GM04504 (cell line): ENCODE data around the gene NLK.
"Not testable (repeated sequence)": the region's sequence is repeated elsewhere in the genome, so short reads cannot be mapped to it uniquely, and the experiment has no call there.

Experiments used
- DNase-seq: peaks from one replicate; pipeline ENCODE4 v3.0.0-alpha.2; 2012; ENCODE audit warnings: low read depth

Gene NLK

DNA sequence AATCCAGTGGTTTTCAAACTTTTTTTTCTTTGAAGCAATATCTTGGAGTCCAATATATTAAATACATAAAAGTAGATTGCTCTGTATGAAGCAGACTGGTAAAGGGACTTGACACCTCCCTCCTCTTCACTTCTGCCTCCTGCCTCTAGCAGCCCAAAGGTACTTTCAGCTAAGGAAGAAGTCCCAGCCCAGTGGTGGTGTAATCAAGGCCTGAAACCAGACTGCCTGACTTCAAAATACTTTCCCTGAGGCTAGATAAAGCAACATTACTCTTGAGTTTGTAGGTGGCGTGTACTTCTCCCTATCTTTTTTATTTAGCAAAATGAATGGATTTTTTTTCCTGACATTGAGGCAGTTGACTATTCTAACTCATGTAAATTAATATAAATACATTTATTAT lies 154.2 kb downstream of the NLK start:
- no peak for DNase-seq

DNA sequence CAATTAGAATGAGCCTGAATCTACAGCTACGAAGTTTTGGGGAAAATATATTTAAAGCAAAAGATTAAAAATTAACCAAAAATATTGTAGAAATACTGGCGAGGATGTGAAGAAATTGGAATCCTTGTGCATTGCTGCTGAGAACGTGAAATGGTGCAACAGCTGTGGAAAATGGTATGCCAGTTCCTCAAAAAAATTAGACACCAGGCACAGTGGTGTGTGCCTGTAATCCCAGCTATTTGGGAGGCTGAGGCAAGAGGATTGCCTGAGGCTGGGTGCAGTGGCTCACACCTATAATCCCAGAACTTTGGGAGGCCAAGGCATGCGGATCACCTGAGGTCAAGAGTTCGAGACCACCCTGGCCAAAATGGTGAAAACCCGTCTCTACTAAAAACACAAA lies 156.6 kb downstream of the NLK start:
- DNase-seq, result no peak

DNA sequence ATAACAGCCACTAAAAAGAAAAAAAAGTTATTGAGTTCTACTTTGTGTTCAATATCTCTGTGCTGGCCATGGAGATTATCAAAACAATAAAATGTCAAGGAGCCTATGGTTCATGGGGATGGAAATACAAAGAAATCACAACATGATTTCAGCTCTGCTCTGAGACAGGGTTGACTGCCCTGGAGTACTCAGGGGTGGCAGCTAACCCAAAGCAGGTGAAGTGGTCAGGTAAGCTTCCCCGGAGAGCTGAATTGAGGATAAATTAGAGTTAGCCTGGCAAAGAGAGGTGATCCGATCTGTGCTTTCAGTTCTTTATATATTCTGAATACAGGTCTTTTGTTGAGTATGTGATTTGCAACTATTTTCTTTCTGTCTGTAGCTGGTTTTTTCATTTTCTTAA lies 157.3 kb downstream of the NLK start:
- DNase-seq, result no peak

DNA sequence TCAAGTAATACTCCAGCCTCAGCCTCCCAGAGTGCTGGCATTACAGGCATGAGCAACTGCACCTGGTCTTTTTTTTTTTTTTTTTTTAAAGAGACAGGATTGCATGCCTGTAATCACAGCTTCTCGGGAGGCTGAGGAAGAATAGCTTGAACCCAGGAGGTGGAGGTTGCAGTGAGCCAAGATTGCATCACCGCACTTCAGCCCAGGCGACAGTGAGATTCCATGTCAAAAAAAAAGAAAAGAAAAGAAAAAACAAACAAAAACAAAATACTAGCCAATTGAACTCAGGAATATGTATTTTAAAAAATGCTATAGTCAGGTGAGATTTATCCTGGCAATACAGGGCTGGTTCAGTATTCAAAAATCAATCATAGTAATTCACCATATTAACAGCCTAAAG lies 158.8 kb downstream of the NLK start:
- DNase-seq, result no peak

DNA sequence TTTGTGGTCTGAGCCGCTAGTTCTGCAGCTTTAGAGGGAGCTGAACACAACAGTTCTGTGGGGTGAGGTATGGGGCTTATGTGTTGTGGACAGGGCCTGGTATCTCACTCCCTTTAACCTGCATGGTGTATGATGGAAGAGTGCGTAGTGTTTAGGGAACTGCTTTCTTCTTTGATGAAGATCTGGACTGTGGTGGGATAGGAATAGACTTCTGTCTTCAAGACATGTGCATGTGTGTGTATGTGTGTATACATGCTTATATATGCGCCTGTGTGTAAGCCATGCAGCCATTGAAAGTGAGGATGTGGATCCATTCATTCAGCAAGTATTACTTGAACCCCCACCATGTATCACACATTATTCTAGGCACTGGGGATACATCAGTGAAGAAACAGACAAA lies 161.8 kb downstream of the NLK start:
- no peak for DNase-seq

DNA sequence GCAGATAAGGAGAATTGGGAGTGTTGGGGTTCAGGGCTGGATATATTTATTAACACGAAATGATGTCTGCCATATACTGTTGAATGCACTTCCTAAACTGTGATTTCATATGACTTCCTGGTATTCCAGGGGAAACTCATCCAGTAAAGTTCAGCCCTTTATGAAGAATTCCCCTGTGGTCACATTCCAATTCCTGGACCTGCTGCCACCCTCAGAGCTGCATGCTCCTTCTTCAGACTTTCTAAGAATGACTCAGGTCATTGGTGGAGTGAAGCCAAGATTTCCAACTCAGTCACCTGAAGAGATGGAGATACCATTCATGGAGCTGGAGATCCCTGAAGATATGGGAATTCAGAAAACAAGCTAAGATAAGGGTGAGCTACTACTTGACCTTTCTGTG lies 162.3 kb downstream of the NLK start:
- no peak for DNase-seq

DNA sequence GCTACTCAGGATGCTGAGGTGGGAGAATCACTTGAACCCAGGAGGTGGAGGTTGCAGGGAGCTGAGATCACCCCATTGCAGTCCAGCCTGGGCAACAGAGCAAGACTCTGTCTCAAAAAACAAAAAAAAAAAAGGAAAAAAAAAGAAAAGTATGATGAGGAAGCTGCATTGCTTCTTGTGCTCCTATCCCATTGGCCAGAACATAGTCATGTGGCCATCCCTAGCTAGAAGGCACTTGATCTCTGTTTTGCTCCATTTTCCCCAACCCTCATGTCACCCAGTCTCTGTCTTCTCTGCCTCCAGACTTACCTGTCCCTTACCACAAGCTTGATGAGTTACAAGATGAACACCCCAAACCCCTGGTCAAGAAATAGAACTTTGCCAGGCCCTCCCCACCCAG lies 163.8 kb downstream of the NLK start:
- DNase-seq, result no peak

DNA sequence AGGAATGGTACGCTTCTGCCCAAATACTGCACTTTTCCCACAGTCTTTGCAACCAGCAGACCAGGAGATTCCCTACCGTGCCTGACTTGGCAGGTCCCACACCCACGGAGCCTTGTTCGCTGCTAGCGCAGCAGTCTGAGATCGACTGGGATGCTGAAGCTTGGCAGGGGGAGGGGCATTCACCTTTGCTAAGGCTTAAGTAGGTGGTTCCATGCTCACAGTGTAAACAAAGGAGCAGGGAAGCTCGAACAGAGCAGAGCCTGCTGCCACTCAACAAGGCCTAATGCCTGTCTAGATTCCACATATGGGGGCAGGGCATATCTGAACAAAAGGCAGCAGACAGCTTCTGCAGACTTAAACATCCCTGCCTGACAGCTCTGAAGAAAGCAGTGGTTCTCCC lies 169.3 kb downstream of the NLK start:
- no peak for DNase-seq

DNA sequence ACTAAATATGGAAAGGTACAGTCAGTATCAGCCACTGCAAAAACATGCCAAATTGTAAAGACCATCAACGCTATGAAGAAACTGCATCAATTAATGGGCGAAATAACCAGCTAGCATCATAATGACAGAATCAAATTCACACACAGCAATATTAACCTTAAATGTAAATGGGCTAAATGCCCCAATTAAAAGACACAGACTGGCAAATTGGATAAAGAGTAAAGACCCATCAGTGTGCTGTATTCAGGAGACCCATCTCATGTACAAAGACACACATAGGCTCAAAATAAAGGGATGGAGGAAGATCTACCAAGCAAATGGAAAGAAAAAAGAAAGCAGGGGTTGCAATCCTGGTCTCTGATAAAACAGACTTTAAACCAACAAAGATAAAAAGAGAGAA lies 171.1 kb downstream of the NLK start:
- not testable (repeated sequence) for DNase-seq

DNA sequence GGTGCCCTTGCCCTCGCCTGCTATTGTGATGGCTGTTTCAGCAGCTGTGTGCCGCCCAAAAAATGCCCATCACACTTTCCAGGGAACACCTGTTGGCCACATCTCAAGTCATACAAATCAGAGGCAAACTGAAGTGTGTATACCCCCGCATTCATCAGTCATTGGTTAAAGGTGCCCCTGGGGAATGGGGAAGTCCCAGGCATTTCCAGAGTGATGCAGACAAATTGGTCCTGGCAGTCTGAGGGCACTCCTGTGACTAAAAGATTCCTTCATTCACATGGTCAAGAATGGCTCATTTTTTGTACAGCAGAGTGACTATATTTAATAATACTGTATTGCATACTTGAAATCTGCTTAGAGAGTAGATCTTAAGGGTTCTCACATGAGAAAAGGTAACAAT lies 173.6 kb downstream of the NLK start:
- no peak for DNase-seq

DNA sequence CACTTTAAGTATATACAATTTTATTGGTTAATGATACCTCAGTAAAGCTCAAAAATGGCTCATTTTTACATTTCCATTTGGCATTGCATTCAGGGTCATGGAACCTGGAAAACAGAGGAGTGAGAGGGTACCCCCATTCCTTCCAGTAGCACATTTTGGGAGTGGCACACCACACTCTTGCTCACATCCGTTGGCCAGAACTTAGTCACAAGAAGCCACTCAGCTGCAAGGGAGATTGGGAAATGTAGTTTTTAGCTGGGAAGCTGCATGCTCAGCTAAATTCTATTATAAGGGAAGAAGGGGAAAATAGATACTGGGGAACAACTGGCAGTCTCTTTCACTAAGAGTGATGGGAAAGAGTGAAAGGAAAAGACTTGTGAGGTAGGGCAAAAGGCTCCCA lies 174.1 kb downstream of the NLK start:
- DNase-seq, result no peak

DNA sequence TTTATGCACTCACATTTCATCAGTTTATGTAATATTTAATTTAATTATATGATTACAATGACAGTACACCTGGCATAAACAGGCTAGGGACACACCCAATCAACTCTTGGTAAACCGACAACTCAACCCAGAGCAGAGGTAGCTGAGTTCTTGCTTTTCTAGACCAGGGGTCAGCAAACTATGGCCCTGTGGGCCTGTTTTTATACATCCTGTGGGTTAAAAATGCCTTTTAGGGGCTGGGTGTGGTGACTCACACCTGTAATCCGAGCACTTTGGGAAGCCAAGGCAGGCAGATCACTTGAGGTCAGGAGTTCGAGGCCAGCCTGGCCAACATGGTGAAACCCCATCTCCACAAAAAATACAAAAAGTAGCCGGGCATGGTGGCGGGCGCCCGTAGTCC lies 177.3 kb downstream of the NLK start:
- DNase-seq, result no peak

DNA sequence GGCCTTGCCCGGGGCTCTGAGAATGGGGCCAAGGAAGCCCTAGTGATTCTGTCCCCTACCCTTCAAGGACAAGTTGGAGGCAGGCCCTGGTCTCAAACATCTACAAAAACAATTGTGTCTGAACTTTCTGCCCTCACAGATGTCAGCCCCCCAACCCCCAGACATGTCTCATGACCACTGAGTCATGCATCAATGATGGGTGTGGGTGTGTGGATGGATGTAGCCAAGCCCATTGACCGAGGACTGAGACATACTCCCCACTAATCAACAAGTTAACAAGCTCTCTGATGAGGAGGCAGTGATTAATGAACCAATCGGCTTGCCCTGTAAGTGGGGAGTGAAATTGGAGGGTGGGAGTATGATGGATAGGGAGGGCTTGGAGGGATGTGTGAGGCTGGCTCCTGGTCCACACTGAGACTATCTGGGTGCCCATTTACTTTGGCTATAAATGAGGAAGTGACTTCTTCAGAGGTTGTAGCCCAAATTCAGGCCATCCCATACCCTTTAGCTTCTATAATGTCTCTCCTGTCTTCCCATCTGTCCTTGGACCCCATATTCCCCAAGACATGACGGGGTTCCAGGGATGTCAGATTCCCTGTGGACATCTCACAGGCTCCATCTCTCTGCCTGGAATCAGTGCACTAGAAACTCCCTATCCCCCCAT lies 179.4 kb downstream of the NLK start:
- DNase-seq, result no peak

DNA sequence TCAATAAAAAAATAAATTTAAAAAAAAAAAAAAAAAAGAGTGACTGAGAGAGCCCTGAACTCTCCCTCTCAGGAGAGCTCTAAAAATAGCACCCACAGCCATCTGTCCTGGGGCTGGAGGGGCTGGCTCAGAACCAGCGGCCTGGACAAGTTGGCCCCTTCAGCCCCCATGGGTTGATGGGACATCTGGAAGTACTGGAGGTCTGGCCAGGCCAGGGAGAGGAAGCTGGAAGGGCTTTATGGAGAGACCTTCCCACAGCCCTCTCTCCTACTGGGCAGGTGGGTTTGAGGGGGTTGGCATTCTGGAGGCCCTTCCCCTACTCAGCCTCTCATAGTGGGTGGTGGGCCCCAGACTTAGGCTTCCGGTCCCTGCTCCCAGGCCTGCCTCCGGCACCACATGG lies 182.8 kb downstream of the NLK start:
- DNase-seq, result no peak

DNA sequence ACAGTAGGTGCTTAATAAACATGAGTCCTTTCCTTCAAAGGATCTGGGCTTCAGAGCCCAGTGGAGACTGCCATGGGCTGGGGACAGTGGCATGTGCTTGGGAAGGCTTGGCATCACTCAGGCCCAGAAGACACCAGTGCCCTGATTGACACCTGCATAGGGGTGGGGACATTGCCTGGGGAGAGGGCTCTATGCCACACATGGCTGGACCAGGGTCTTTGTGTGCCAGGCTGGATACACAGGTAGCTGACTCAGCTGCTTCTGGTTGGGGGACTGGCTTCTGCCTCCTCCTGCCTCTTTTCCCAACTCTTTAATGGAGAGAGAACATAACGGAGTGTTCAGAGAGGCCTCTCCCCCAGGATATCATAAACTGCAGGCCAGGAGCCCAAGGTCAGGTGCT lies 183.4 kb downstream of the NLK start:
- no peak for DNase-seq

DNA sequence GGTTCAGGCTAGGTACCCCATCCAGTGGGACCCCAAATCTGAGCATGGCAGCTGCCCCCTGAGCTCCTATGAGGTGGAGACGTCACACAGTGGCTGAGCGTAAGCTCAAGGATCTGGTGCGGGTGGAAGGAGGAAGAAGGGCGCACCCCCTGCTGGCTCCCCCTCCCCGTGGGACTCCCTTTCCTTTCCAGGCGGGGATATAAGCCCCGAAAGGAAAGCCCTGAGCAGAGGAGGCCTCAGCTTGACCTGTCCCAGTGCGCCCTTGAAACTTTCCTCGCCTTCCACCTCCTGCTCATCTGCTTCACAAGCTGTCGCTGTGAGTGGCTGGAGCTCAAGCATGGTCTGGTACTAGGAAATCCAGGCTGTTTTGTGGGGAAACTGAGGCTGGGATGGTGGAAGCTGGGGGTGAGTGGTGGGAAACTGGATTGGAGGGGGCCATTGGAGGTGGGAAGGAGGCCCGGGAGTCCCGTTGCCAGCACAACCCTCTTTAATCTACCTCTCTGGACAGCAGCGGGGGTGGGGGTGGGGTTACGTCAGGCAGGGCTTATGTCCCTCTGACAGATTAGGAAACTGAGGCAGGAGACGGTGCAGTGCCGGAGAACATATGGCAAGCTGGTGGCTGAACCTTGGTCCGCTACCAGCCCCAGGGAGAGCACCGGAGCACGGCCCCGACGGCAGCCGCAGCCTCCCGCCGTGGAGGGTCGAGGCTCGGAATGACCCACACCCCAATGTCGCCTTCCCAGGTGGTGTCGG lies 184.3 kb downstream of the NLK start:
- DNase-seq, result no peak

DNA sequence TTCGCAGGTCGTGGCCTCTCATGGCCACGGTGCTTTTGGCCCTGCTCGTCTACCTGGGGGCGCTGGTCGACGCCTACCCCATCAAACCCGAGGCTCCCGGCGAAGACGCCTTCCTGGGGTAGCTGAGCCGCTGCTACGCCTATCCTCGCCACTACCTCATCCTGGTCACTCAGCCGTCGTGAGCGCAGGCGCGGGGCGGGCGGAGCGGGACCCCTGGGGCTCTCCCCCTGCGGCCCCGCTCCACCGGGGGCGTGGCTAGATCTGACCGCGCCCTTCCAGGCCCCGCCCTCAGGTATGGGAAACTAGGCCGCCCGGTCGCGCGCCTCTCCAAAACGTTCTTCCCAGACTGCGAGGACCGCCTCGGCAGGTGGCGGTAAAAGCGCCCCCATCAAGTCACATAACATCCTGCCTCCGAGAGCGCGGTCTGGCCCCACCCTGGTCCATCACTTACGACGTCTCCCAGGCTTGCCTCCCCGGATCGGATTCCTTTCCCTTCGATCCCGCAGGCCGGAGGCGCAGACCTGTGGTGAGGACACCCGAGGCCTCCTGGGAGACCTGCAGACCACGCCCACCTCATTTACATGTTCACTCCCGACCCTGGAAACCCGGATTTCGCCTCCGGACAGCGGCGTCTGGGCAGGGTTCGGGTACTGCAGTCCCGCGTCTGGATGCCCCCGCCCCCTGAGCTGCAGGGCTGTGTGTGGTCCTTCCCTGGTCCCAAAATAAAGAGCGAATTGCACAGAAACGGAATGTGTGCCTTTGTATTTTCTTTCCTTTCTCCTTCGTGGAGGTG lies 185.0 kb downstream of the NLK start:
- no peak for DNase-seq

DNA sequence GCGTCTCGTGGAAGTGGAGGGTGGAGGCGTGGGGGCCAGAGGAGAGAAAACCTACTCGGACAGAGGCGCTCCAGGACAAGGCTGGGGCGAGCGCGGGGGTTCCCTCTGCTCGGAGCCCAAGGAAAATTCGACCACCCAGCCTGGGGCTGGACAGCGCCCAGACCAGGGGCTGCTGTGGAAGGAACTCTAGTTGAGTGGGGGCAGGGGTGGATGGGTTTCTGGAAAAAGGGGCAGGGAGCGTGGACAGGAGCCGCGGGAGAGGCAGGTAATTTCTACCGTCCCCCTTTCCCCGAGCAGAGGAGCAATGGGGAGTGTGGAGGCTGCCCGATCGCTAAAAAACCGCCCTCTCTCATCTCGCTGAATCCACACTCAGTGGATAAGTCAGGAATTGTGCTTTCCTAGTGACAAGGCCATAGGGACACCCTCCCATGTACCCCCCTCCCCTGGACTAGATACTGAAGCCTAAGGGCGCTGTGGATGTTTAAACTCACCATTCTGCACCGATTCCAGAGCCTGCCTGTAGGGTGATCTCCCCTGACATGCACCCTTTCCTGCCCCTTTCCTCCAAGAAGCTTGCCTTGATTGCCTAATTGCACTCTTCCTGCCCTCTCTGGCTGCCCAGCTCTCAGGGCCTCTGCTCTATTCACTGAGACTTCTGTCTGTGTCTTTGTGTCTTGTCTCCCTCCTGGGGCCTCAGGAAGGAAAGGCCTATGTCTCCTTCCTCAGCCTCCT lies 185.8 kb downstream of the NLK start:
- no peak for DNase-seq

DNA sequence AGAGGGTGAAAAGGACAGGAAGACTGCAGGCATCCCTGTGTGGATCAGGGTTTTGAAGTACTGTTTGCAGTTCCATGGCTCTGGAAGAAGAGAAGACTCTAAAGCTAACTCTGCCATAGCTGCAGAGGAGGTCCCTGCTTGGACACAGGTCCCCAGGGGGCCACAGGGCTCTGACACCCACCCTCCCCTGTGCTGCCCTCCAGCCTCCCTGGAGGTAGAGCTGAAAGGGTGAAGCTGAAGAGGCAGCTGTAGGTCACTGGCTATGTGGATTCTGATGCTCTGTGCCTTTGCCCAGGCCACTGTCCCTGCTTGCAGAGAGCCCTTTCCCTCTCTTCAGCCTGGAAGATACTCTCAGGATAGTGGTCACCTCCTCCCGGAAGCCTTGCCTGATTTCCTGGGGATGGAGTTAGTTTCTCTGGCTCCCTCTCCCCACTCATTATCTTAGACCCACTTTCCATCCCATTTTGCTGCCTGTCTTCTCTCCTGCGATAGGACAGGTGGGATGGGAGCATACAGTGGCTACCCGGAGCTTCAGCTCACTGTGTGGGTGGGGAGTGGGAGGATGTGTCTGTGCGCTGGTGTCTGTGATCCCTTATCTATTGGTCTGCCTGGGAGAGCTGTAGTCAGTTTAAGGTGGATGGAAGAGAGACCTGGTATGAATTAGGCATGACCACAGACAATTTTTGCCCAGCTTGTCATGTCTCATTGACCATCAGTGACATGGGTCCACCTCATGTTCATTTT lies 186.7 kb downstream of the NLK start:
- no peak for DNase-seq

DNA sequence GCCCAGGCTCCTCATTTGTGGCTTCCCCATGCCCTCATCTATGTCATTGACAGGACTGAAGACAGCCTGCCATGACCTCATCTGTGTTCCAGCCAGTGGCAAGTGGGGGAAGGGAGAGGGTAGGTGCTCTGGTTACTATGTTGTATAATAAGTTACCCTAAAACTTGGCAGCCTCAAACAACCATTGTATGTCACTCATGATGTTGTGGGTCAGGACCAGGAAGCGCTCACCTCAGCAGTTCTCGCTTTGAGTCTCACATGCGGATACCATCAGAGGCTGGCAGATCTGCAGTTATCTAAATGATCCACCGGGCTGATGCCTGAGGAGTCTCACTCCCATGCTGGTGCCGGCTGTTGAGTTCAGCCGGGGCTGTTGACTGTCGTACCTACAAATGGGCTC lies 187.5 kb downstream of the NLK start:
- no peak for DNase-seq

DNA sequence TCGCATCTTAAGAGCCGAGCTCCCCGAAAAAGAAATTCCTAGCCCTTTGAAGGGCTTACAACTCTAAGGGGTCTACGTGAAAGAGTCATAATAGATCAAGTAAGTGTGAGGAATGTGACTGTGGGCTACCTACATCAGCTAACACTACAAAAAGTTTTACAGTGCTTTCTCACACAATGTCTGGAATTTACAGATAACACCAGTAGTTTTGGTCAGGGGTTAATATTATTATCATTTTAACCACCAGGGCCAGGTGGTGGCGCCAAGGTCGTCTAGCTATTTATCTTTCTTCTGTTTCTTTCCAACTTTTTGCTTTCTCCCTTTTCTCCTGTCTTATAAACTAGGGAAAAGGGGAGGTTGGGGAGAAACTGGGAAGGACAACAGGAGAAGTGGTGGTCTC lies 188.1 kb downstream of the NLK start:
- DNase-seq, result not testable (repeated sequence)

DNA sequence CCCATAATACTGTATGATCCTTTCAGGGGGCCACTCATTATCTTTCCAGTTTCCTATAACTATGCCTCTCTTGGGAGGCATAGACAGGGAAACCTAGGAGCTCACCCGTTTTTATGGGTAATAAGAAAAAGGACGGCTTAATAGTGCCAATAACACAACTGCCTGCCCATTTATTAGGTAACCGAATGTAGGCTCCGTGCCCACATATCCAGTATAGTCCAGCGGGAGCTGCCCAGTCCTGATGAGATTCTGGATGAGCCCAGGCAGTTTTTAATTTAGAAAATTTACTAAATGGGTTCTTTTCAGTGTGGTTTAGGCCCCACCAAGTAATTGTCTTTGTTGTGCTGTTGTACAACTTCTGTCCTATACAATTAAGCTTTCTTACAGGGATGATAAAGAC lies 189.1 kb downstream of the NLK start:
- not testable (repeated sequence) for DNase-seq
